Left hindlimb (tissue), 1 donor: ENCODE measurements around the gene C2CD4A.
"Not testable (repeated sequence)": the region's sequence is repeated elsewhere in the genome, so short reads cannot be mapped to it uniquely, and the experiment has no call there.

Experiments
- DNase-seq: peaks from one replicate; pipeline ENCODE4 v3.0.0-alpha.2; 2018

Gene C2CD4A

GRCh38 chr15:62066663-62067447 is at the start of gene C2CD4A:
Gene C2CD4A, plus strand, starts transcription at chr15:62066977. Its CDS starts 637 bp downstream, at chr15:62067614.
- DNase-seq, result peak; percentile 78

GRCh38 chr15:62020576-62021160 is 46.1 kb upstream of the C2CD4A start:
- DNase-seq, result no peak

- DNase-seq, result no peak
These were observed 44.7 kb upstream of the C2CD4A start for GRCh38 chr15:62021991-62022600.

- no peak for DNase-seq
These were observed 40.1 kb upstream of the C2CD4A start for GRCh38 chr15:62026487-62027262.

GRCh38 chr15:62027263-62027565 is 39.6 kb upstream of the C2CD4A start:
- DNase-seq, result no peak

GRCh38 chr15:62027916-62028315 is 38.9 kb upstream of the C2CD4A start:
- DNase-seq, result no peak

GRCh38 chr15:62035256-62035924 is 31.4 kb upstream of the C2CD4A start:
- DNase-seq, result no peak

GRCh38 chr15:62046078-62046743 is 20.6 kb upstream of the C2CD4A start:
- DNase-seq, result no peak

- DNase-seq, result no peak
These were observed 19.4 kb upstream of the C2CD4A start for GRCh38 chr15:62047282-62047827.

- DNase-seq, result not testable (repeated sequence)
These were observed 18.5 kb upstream of the C2CD4A start for GRCh38 chr15:62048254-62048653.

GRCh38 chr15:62050115-62050514 is 16.7 kb upstream of the C2CD4A start:
- DNase-seq, result no peak

GRCh38 chr15:62051166-62051565 is 15.6 kb upstream of the C2CD4A start:
- DNase-seq, result no peak

- no peak for DNase-seq
These were observed 14.1 kb upstream of the C2CD4A start for GRCh38 chr15:62052713-62053112.

- DNase-seq, result no peak
These were observed 13.2 kb upstream of the C2CD4A start for GRCh38 chr15:62053439-62054085.

- no peak for DNase-seq
These were observed 11.8 kb upstream of the C2CD4A start for GRCh38 chr15:62054979-62055378.

- no peak for DNase-seq
These were observed 9.3 kb upstream of the C2CD4A start for GRCh38 chr15:62057341-62057980.

- no peak for DNase-seq
These were observed 8.3 kb upstream of the C2CD4A start for GRCh38 chr15:62058327-62059028.

- DNase-seq, result no peak
These were observed 7.5 kb upstream of the C2CD4A start for GRCh38 chr15:62059108-62059815.

- no peak for DNase-seq
These were observed 7.0 kb upstream of the C2CD4A start for GRCh38 chr15:62059816-62060112.
